Measurements from ENCODE around the gene PCSK4. TPM values are rescaled to one million over a fixed set of nuclear protein-coding genes. Genes with fewer than 3 reads are reported as not detected.
A peak's percentile ranks its signal among the peaks of the same experiment; 100 is the strongest.
"Not testable (repeated sequence)": the region's sequence is repeated elsewhere in the genome, so short reads cannot be mapped to it uniquely, and the experiment has no call there.

PCSK4 gene
- total and polyA plus RNA-seq, 2 of the 13 experiments (the other 11 are each of a cell fraction or from before 2014, with no cell fraction given): 2.0 to 2.7 TPM

DNA sequence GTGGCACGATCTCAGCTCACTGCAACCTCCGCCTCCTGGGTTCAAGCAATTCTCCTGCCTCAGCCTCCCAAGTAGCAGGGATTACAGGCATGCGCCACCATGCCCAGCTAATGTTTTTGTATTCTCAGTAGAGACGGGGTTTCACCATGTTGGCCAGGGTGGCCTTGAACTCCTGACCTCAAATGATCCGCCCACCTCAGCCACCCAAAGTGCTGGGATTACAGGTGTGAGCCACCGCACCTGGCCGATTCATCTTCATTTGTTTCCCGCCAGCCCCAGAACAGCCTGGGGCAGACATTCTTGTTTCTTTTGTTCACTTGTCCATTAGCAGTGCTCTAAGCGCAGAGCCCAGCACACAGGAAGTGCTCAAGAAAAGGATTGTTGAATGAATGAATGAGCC lies 13.1 kb downstream of the PCSK4 start:
- BruUV-seq (replicated peaks); FAIRE-seq; H3K4me3 ChIP-seq (replicated peaks in 1 of 3; ENCODE audit: insufficient read depth in 1 of 3, low read depth in 2 of 3, low read length in 3 of 3); ATAC-seq; H3K27me3 ChIP-seq (ENCODE audit: control insufficient read depth in 1 of 2, insufficient read depth in 2 of 2, low read length in 2 of 2); in situ Hi-C loops (cut with HindIII; ENCODE audit: extremely low pct_ligation_motif_present, low pct_unique_long_range_greater_than_20kb); H2AFZ ChIP-seq (ENCODE audit: low read length); H3K9me3 ChIP-seq (ENCODE audit: low read length); DNase-seq (ENCODE audit: low spot score); intact Hi-C loops (cut with micrococcal nuclease; ENCODE audit: unreplicated experiment); H3K27ac ChIP-seq (ENCODE audit: extremely low read length, insufficient read depth, low read length); H4K20me1 ChIP-seq (ENCODE audit: insufficient read depth, low read length); CTCF ChIA-PET (ENCODE audit: low intra/inter-chr PET ratio, low total read pairs); H3K9ac ChIP-seq (ENCODE audit: insufficient read depth, low read depth, low read length); H3K36me3 ChIP-seq (replicated peaks in 1 of 2; ENCODE audit: control insufficient read depth in 1 of 2, insufficient read depth in 2 of 2, low read length in 2 of 2): not testable (repeated sequence)
- peaks cover 40% of the 10 kb centered on the region for H3K4me1 ChIP-seq (ENCODE audit: insufficient read depth, low read length)
- POLR2A ChIA-PET: interaction anchor here (1.2 to 2.8 kb wide), 3 partner anchors 14 to 22 kb away, joined by 4 to 16 read pairs (median 15); partner anchors contain the start of genes PCSK4 and REEP6
- peak; percentile 38 for TF ChIP-seq NR2F6 (IDR thresholded peaks at IDR 0.05)
- 0 out of 2 replicates have a peak, but pooled peaks have one; percentile 27 for TF ChIP-seq NR2F6 (CRISPR knock-in tag; IDR thresholded peaks at IDR 0.05)
- TF ChIP-seq, protein P1, sequence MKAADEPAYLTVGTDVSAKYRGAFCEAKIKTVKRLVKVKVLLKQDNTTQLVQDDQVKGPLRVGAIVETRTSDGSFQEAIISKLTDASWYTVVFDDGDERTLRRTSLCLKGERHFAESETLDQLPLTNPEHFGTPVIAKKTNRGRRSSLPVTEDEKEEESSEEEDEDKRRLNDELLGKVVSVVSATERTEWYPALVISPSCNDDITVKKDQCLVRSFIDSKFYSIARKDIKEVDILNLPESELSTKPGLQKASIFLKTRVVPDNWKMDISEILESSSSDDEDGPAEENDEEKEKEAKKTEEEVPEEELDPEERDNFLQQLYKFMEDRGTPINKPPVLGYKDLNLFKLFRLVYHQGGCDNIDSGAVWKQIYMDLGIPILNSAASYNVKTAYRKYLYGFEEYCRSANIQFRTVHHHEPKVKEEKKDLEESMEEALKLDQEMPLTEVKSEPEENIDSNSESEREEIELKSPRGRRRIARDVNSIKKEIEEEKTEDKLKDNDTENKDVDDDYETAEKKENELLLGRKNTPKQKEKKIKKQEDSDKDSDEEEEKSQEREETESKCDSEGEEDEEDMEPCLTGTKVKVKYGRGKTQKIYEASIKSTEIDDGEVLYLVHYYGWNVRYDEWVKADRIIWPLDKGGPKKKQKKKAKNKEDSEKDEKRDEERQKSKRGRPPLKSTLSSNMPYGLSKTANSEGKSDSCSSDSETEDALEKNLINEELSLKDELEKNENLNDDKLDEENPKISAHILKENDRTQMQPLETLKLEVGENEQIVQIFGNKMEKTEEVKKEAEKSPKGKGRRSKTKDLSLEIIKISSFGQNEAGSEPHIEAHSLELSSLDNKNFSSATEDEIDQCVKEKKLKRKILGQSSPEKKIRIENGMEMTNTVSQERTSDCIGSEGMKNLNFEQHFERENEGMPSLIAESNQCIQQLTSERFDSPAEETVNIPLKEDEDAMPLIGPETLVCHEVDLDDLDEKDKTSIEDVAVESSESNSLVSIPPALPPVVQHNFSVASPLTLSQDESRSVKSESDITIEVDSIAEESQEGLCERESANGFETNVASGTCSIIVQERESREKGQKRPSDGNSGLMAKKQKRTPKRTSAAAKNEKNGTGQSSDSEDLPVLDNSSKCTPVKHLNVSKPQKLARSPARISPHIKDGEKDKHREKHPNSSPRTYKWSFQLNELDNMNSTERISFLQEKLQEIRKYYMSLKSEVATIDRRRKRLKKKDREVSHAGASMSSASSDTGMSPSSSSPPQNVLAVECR (CRISPR knock-in tag; IDR thresholded peaks at IDR 0.05; ENCODE audit: borderline replicate concordance): peak; percentile 30; the same call in 1 of the 2 replicates
- TF ChIP-seq, protein P2, sequence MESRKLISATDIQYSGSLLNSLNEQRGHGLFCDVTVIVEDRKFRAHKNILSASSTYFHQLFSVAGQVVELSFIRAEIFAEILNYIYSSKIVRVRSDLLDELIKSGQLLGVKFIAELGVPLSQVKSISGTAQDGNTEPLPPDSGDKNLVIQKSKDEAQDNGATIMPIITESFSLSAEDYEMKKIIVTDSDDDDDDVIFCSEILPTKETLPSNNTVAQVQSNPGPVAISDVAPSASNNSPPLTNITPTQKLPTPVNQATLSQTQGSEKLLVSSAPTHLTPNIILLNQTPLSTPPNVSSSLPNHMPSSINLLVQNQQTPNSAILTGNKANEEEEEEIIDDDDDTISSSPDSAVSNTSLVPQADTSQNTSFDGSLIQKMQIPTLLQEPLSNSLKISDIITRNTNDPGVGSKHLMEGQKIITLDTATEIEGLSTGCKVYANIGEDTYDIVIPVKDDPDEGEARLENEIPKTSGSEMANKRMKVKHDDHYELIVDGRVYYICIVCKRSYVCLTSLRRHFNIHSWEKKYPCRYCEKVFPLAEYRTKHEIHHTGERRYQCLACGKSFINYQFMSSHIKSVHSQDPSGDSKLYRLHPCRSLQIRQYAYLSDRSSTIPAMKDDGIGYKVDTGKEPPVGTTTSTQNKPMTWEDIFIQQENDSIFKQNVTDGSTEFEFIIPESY (CRISPR knock-in tag; IDR thresholded peaks at IDR 0.05): peak; percentile 59
- TF ChIP-seq RXRA (CRISPR knock-in tag; IDR thresholded peaks at IDR 0.05): peak; percentile 53; the same call in 1 of the 2 replicates
- TF ChIP-seq, protein P3, sequence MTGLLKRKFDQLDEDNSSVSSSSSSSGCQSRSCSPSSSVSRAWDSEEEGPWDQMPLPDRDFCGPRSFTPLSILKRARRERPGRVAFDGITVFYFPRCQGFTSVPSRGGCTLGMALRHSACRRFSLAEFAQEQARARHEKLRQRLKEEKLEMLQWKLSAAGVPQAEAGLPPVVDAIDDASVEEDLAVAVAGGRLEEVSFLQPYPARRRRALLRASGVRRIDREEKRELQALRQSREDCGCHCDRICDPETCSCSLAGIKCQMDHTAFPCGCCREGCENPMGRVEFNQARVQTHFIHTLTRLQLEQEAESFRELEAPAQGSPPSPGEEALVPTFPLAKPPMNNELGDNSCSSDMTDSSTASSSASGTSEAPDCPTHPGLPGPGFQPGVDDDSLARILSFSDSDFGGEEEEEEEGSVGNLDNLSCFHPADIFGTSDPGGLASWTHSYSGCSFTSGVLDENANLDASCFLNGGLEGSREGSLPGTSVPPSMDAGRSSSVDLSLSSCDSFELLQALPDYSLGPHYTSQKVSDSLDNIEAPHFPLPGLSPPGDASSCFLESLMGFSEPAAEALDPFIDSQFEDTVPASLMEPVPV (CRISPR knock-in tag; IDR thresholded peaks at IDR 0.05): 0 out of 2 replicates have a peak, but pooled peaks have one; percentile 24
- TF ChIP-seq ZNF460 (CRISPR knock-in tag; IDR thresholded peaks at IDR 0.05; ENCODE audit: borderline replicate concordance): peak; percentile 90
- peak; percentile 31 to 35; a peak in 1 of 4 replicates for TF ChIP-seq NR2F1 (CRISPR knock-in tag; IDR thresholded peaks at IDR 0.05)
- 0 out of 2 replicates have a peak, but pooled peaks have one; percentile 36 for TF ChIP-seq ZNF3 (CRISPR knock-in tag; IDR thresholded peaks at IDR 0.05)
- peak; percentile 59 for TF ChIP-seq RARA (CRISPR knock-in tag; IDR thresholded peaks at IDR 0.05)
- TF ChIP-seq NR2C2 (CRISPR knock-in tag; IDR thresholded peaks at IDR 0.05; ENCODE audit: borderline replicate concordance): peak; percentile 48; the same call in 1 of the 2 replicates
- H3K4me2 ChIP-seq (ENCODE audit: low read depth, low read length): peak overlapping the region; percentile 67
- 89% methylated on average over 9 of the region's 9 CpGs for WGBS (ENCODE audit: low lambda C conversion rate)
- peaks cover 16% of the 10 kb centered on the region for H3K79me2 ChIP-seq (ENCODE audit: insufficient read depth, low read length)

Data from HepG2 (cell line).